NCI-H510A treated with DMSO at 0.1 percent for 48 hours (cell line): ENCODE data around the gene CEL.
A peak's percentile ranks its signal among the peaks of the same experiment; 100 is the strongest.
"Not testable (repeated sequence)": the region's sequence is repeated elsewhere in the genome, so short reads cannot be mapped to it uniquely, and the experiment has no call there.

ENCODE experiments used
- DNase-seq: peaks from one replicate; lab custom pipeline; 2025; lab: John Stamatoyannopoulos, UW

Gene CEL

DNA sequence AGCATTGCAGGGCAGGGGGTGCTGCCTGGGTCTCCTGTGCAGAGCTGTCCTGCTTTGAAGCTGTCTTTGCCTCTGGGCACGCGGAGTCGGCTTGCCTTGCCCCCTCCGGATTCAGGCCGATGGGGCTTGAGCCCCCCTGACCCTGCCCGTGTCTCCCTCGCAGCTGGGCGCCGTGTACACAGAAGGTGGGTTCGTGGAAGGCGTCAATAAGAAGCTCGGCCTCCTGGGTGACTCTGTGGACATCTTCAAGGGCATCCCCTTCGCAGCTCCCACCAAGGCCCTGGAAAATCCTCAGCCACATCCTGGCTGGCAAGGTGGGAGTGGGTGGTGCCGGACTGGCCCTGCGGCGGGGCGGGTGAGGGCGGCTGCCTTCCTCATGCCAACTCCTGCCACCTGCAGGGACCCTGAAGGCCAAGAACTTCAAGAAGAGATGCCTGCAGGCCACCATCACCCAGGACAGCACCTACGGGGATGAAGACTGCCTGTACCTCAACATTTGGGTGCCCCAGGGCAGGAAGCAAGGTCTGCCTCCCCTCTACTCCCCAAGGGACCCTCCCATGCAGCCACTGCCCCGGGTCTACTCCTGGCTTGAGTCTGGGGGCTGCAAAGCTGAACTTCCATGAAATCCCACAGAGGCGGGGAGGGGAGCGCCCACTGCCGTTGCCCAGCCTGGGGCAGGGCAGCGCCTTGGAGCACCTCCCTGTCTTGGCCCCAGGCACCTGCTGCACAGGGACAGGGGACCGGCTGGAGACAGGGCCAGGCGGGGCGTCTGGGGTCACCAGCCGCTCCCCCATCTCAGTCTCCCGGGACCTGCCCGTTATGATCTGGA lies 2.7 kb downstream of the CEL start:
- no peak for DNase-seq

GRCh38 chr9:133065070-133065388 lies 3.2 kb downstream of the CEL start:
- DNase-seq = no peak

DNA sequence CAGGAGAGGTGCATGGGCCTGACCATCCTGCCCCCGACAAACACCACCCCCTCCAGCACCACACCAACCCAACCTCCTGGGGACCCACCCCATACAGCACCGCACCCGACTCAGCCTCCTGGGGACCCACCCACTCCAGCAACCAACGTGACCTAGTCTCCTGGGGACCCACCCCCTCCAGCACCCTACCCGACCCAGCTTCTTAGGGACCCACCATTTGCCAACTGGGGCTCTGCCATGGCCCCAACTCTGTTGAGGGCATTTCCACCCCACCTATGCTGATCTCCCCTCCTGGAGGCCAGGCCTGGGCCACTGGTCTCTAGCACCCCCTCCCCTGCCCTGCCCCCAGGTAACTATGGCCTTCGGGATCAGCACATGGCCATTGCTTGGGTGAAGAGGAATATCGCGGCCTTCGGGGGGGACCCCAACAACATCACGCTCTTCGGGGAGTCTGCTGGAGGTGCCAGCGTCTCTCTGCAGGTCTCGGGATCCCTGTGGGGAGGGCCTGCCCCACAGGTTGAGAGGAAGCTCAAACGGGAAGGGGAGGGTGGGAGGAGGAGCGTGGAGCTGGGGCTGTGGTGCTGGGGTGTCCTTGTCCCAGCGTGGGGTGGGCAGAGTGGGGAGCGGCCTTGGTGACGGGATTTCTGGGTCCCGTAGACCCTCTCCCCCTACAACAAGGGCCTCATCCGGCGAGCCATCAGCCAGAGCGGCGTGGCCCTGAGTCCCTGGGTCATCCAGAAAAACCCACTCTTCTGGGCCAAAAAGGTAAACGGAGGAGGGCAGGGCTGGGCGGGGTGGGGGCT lies 4.6 kb downstream of the CEL start:
- DNase-seq = no peak

DNA sequence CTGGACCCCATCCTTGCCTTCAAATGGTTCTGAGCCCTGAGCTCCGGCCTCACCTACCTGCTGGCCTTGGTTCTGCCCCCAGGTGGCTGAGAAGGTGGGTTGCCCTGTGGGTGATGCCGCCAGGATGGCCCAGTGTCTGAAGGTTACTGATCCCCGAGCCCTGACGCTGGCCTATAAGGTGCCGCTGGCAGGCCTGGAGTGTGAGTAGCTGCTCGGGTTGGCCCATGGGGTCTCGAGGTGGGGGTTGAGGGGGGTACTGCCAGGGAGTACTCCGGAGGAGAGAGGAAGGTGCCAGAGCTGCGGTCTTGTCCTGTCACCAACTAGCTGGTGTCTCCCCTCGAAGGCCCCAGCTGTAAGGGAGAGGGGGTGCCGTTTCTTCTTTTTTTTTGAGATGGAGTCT lies 5.2 kb downstream of the CEL start:
- no peak for DNase-seq

GRCh38 chr9:133067813-133068212 lies 6.0 kb downstream of the CEL start:
- DNase-seq = no peak

DNA sequence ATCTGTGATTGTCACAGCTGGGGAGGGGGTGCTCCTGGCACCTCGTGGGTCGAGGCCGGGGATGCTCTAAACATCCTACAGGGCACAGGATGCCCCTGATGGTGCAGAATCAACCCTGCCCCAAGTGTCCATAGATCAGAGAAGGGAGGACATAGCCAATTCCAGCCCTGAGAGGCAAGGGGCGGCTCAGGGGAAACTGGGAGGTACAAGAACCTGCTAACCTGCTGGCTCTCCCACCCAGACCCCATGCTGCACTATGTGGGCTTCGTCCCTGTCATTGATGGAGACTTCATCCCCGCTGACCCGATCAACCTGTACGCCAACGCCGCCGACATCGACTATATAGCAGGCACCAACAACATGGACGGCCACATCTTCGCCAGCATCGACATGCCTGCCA lies 6.7 kb downstream of the CEL start:
- not testable (repeated sequence) for DNase-seq

DNA sequence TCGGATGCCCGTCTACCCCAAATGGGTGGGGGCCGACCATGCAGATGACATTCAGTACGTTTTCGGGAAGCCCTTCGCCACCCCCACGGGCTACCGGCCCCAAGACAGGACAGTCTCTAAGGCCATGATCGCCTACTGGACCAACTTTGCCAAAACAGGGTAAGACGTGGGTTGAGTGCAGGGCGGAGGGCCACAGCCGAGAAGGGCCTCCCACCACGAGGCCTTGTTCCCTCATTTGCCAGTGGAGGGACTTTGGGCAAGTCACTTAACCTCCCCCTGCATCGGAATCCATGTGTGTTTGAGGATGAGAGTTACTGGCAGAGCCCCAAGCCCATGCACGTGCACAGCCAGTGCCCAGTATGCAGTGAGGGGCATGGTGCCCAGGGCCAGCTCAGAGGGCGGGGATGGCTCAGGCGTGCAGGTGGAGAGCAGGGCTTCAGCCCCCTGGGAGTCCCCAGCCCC lies 8.8 kb downstream of the CEL start:
- DNase-seq = not testable (repeated sequence)

DNA sequence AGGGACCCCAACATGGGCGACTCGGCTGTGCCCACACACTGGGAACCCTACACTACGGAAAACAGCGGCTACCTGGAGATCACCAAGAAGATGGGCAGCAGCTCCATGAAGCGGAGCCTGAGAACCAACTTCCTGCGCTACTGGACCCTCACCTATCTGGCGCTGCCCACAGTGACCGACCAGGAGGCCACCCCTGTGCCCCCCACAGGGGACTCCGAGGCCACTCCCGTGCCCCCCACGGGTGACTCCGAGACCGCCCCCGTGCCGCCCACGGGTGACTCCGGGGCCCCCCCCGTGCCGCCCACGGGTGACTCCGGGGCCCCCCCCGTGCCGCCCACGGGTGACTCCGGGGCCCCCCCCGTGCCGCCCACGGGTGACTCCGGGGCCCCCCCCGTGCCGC lies 9.2 kb downstream of the CEL start:
- not testable (repeated sequence) for DNase-seq

GRCh38 chr9:133071484-133072150 lies 9.8 kb downstream of the CEL start:
- no peak for DNase-seq

DNA sequence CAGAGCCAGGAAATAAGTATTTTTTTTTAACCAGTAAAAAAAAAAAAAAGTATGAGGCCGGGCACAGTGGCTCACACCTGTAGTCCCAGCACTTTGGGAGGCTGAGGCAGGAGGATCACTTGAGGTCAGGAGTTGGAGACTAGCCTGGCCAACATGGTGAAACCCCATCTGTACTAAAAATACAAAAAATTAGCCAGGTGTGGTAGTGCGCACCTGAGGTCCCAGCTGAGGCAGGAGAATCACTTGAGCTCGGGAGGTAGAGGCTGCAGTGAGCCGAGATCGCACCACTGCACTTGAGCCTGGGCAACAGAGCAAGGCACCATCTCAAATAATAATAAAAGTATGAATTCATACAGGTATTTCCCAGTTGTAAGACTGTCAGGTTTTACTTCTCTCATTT lies 10.4 kb downstream of the CEL start:
- DNase-seq = not testable (repeated sequence)

- no peak for DNase-seq
Observed at GRCh38 chr9:133073086-133074014, 11.6 kb downstream of the CEL start.

DNA sequence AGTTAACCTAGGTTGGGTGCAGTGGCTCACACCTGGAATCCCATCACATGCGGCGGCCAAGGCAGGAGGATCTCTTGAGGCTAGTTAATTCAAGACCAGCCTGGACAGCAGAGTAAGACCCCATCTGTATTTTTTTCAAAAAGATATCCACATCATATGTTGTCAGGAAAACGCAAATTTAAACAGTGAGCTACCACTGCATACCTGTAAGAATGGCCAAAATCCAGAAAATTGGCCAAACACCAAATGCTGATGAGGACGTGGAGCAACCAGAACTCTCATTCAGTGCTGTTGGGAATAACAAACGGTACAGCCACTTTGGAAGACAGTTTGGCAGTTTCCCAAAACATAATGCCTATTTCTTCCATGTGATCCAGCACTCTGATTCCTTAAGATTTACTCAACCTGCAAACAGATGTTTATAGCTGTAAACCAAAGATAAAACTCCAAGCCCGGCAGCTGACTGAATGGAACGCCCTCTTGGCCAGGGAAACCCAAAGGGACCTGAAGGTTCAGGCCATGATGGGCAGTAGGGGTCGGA lies 12.4 kb downstream of the CEL start:
- no peak for DNase-seq

DNA sequence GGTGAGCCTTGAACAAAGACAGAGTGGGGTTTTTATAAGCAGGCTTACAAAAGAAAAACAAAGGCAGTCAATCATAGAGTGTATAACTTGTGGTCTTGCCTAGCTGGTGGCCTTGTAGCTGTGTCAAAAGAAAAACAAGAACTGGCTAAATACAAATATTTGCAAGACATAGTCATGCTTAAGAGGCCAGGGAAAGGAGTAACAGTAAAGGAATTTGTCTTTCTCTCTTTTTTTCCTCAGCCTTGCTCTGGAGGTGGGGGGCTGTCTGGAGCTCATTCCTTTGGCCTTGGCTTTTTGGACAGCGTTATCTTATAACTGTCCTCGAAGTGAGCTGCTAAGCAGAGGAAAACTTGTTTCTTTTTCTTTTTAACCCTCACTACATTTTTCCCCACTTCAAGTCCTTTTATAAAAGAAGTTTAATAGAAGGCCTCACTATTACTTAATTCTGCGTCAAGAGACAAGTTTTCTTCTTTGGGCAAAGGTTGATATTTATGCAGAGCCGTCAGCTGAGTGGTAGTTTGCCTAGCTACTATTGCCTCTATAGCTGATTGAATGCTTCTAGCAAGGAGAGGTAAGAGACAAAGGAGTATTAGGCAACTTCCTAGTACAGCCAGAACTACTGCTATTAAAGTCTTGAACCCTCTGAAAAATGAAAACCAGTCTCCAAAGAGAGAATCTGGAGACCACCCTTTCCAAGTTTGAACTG lies 14.3 kb downstream of the CEL start:
- no peak for DNase-seq

GRCh38 chr9:133076691-133077090 lies 14.9 kb downstream of the CEL start:
- no peak for DNase-seq

DNA sequence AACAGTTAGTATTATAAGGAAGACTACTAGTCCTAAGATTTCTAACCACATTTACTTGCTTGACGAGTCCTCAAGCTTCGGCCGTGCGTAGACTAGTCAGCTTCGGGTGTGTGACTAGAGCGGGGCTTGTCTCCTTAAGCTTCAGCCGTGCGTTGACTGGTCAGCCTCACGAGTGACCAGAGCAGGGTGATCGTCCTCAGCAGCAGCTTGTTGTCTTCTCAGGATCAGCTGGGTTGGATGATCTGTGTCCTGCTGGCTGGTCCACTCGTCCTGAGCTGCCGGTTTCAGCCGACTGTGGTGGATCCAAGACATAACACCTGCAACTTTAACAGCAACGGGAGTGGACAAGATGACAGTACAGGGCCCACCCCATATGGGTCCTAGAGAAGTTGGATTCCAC lies 16.7 kb downstream of the CEL start:
- DNase-seq = no peak

DNA sequence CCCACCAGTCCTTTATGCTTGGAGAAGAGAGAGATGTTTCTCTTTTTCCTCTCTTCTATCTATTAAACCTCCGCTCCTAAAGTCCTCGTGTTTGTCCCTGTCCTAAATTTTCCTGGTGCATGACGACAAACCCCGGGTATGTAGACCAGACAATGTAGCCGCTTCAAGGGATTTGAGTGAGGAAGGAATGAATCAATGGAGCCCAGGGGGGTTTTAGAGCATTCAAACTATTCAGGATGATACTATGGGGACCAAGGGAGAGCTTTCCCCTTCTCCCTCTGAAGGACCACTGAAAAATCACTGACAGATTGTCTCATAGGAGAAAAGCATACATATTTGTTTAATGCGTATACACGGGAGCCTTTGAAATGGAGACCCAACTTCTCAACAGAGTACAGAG lies 18.4 kb downstream of the CEL start:
- DNase-seq = no peak

DNA sequence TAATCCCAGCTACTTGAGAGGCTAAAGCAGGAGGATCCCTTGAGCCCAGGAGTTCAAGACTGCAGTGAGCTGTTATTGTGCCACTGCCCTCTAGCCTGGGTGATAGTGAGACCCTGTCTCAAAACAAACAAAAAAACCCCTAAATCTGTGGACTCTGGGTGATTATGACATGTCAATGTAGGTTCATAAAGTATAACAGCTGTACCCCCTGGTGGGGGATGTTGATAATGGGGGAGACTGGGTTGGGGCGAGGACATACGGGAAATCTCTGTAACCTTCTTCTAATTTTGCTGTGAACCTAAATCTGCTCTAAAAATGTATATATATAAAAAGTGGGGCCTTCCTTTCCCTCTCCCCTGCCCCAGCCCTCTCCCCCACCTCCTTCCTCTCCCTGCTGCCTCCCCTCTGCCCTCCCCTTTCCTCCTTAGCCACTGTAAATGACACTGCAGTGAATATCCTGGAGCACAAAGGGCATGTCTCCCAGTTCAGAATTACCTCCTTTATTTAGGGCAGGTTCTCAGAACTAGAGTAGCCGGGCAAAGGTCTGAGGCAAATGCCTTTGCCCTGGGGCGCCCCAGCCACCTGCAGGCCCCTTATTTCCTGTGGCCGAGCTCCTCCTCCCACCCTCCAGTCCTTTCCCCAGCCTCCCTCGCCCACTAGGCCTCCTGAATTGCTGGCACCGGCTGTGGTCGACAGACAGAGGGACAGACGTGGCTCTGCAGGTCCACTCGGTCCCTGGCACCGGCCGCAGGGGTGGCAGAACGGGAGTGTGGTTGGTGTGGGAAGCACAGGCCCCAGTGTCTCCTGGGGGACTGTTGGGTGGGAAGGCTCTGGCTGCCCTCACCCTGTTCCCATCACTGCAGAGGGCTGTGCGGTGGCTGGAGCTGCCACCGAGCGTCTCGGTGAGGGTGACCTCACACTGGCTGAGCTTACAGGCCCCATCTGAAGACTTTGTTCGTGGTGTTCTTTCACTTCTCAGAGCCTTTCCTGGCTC lies 19.3 kb downstream of the CEL start:
- DNase-seq = not testable (repeated sequence)

DNA sequence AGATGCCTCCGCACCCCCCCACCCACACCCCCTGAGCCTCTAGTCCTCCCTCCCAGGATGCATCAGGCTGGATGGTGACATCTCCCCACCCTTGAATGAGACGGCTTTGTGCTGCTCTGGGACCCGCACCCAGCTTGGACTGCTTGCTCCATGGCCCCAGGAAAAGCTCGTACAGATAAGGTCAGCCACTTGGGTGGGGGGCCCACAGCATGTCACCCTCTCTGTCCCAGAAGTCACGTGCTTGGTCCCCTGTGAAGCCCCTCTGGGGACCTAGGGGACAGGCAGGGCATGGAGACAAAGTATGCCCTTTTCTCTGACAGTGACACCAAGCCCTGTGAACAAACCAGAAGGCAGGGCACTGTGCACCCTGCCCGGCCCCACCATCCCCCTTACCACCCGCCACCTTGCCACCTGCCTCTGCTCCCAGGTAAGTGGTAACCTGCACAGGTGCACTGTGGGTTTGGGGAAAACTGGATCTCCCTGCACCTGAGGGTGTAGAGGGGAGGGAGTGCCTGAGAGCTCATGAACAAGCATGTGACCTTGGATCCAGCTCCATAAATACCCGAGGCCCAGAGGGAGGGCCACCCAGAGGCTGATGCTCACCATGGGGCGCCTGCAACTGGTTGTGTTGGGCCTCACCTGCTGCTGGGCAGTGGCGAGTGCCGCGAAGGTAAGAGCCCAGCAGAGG lies 20.3 kb downstream of the CEL start:
- DNase-seq = peak; percentile 58

DNA sequence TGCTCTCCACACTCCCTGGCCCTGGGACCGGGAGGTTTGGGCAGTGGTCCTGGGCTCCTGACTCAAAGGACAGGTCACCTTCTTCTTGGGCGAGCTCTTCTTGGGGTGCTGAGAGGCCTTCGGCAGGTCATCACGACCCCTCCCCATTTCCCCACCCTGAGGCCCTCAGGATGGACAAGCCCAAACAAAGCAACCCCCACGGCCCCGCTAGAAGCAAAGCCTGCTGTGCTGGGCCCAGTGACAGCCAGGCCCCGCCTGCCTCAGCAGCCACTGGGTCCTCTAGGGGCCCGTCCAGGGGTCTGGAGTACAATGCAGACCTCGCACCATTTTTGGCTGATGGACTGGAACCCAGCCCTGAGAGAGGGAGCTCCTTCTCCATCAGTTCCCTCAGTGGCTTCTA lies 21.9 kb downstream of the CEL start:
- DNase-seq = not testable (repeated sequence)
